Cardiac fibroblast (primary cell): ENCODE measurements around the gene DEFB121.

Experiments used
- DNase-seq, 2 donors: peaks; one replicate each; pipeline versions ENCODE4 v3.0.0 to v3.0.0-alpha.2; 2010; ENCODE audit warnings: low read depth in 2 of 2
- H3K4me3 ChIP-seq, 2 donors: replicated peaks in 1 of 2; 1 replicate in 1 of 2; 2 replicates in 1 of 2; pipeline ENCODE4 v1.5.1; 2011; ENCODE audit warnings: low read depth in 2 of 2, low read length in 2 of 2, mild to moderate bottlenecking in 2 of 2, moderate library complexity in 1 of 2
- CTCF ChIP-seq: IDR thresholded peaks from one replicate; pipeline ENCODE4 v1.5.1; 2011; ENCODE audit warnings: low read depth, mild to moderate bottlenecking, low read length, inconsistent platforms

Gene DEFB121

DNA sequence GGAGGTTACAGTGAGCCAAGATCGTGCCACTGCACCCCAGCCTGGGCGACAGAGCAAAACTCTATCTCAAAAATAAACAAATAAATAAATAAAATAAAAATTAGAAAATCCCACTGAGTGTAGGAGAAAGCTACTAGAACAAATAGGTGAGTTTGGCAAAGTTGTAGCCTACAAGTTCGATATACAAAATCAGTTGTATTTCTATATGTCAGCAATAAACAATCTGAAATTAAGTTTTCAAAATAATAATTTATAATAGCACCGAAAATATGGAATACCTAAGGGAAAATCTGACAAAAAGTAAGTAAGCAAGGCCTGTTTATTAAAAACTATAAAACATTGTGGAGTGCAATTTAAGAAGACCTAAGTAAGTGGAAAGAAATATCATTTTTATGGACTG, 42.7 kb downstream of the DEFB121 start:
- no peak overlapping the region for H3K4me3 ChIP-seq
- DNase-seq: no peak
- no peak for TF ChIP-seq CTCF

DNA sequence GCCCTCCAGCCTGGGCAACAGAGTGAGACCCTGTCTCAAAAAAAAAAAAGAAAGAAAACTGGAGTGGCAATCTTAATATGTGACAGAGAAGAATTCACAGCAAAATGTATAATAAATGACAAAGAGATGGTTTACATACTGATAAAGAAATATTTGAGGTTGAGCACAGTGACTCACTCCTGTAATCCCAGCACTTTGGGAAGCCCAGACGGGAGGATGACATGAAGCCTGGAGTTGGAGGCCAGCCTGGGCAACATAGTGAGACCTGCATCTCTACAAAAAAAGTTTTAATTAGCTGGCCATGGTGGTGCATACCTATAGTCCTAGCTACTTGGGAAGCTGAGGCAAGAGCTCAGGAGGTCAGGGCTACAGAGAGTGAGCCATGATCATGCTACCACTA, 50.0 kb downstream of the DEFB121 start:
- DNase-seq: no peak
- TF ChIP-seq CTCF: no peak
- no peak overlapping the region for H3K4me3 ChIP-seq
